Type B pancreatic cell (in vitro differentiated cells): ENCODE measurements around the gene SLC25A25. TPM values are rescaled to one million over a fixed set of nuclear protein-coding genes. Genes with fewer than 3 reads are reported as not detected.

ENCODE experiments used
- DNase-seq: peaks from one replicate; pipeline ENCODE4 v3.0.0; 2021; ENCODE audit warnings: mixed read lengths; ENCODE audit not compliant: unreplicated experiment; ENCODE audit errors: extremely low spot score
- H3K27ac Mint-ChIP-seq: 2 replicates; pipeline ENCODE4 v1.8.0; 2021; ENCODE audit warnings: mild to moderate bottlenecking, mixed read lengths
- H3K27me3 Mint-ChIP-seq: 2 replicates; pipeline ENCODE4 v1.8.0; 2021; ENCODE audit warnings: mixed read lengths
- H3K36me3 Mint-ChIP-seq: 2 replicates; pipeline ENCODE4 v1.8.0; 2021; ENCODE audit warnings: mixed read lengths
- H3K4me1 Mint-ChIP-seq: one replicate; pipeline ENCODE4 v1.8.0; 2021; ENCODE audit warnings: mixed read lengths; ENCODE audit not compliant: unreplicated experiment
- H3K4me3 Mint-ChIP-seq: 2 replicates; pipeline ENCODE4 v1.8.0; 2021; ENCODE audit warnings: mild to moderate bottlenecking, mixed read lengths
- H3K9me3 Mint-ChIP-seq: 2 replicates; pipeline ENCODE4 v1.8.0; 2021; ENCODE audit warnings: mixed read lengths
- total RNA-seq: library from RNA; stranded (reverse); gene quantifications from 2 replicates; pipeline ENCODE4 v1.2.1, GENCODE V29; 2021; ENCODE audit warnings: low replicate concordance
- TF ChIP-seq, protein P1 (sequence below): fragments of 200-600 bp; sonication (generic); conservative IDR thresholded peaks from 2 replicates; pipeline ENCODE4 v1.5.0; 2021; ENCODE audit warnings: antibody characterized with exemption, mild to moderate bottlenecking

SLC25A25 gene
- total RNA-seq, 1 donor from 2014 or later: 19.1 TPM

DNA sequence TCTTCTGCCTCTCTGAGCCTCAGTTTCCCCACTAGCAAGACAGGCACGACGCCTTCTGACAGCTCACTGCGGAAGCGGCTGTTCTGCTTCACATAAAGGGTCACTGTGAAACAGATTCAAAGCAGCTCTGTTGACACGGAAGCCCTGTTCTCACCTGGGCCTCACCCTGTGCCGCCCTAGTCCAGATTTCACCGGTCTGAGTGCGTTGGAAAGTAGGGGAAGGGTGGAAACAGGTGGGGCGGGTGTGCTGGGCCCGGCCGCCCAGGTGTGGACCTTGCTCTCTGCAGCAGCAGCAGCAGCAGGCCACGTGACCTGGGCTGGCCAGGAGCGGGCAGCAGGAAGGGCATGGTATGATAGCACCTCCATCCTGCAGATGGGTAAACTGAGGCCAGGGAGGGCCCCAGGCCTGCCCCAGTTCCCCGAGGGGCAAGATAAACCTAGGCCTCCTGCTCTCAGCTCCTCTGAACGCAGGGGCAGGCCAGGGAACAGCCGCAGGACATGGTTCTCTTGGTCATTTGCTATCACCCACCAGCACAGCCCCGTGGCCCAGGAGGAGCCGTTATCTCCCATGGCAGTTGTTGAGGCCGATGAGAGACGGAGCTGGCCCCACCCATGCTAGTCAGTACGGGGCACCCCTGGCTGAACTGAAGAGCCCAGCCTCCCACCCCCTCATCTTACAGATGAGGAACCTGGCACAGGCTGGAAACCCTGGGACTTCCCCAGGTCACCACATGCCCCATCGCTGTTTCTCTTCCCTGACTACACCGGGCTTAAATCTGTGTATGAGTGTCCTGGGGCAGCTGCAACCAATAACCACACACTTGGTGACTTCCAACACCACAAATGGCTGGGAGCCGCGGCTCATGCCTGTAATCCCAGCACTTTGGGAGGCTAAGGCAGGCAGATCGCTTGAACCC, 47.4 kb downstream of the SLC25A25 start:
- H3K27me3 Mint-ChIP-seq: no peaks in the 10 kb centered on the region
- H3K4me1 Mint-ChIP-seq: peaks cover 6% of the 10 kb centered on the region
- peaks cover 8% of the 10 kb centered on the region for H3K36me3 Mint-ChIP-seq
- no peaks in the 10 kb centered on the region for H3K9me3 Mint-ChIP-seq
- TF ChIP-seq, protein P1, sequence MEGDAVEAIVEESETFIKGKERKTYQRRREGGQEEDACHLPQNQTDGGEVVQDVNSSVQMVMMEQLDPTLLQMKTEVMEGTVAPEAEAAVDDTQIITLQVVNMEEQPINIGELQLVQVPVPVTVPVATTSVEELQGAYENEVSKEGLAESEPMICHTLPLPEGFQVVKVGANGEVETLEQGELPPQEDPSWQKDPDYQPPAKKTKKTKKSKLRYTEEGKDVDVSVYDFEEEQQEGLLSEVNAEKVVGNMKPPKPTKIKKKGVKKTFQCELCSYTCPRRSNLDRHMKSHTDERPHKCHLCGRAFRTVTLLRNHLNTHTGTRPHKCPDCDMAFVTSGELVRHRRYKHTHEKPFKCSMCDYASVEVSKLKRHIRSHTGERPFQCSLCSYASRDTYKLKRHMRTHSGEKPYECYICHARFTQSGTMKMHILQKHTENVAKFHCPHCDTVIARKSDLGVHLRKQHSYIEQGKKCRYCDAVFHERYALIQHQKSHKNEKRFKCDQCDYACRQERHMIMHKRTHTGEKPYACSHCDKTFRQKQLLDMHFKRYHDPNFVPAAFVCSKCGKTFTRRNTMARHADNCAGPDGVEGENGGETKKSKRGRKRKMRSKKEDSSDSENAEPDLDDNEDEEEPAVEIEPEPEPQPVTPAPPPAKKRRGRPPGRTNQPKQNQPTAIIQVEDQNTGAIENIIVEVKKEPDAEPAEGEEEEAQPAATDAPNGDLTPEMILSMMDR: no peak
- H3K4me3 Mint-ChIP-seq: no peak overlapping the region
- DNase-seq: no peak
- H3K27ac Mint-ChIP-seq: peak overlapping the region; percentile 92

DNA sequence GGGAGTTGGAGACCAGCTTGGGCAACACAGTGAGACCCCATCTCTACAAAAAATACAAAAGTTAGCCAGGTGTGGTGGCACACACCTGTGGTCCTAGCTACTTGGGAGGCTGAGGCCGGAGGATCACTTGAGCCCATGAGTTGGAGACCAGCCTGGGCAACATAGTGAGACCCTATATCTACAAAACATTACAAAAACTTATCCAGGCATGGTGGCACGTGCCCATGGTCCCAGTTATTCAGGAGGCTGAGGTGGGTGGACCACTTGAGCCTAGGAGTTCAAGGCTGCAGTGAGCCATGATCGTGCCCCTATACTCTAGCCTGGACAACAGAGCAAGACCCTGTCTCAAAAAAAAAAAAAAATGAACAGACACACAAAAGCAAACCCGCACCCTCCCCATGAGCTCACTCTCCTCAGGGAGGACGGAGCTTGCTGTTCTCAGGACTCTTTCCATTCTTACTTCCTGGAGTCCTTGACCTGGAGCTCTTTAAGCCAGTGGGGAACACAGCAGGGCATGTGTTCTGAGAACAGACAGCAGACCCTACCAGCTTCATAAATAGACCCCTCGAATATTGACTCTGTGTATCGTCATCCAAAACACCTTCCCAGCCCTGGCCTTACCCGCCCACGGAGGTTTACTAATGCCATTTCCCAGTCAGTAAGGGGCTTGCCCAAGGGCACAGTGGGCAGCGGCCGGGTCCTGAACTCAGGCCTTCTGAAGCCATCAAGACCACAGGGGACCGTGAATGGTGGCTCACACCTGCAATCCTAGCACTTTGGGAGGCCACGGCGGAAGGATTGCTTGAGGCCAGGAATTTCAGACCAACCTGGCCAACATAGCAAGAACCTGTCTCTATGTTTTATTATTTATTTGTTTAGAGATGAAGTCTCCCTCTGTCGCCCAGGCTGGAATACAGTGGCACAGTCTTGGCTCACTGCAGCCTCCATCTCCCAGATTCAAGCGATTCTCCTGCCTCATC, 48.4 kb downstream of the SLC25A25 start:
- no peak for DNase-seq
- peaks cover 6% of the 10 kb centered on the region for H3K4me1 Mint-ChIP-seq
- no peak overlapping the region for H3K27ac Mint-ChIP-seq
- TF ChIP-seq, protein P1: no peak
- H3K27me3 Mint-ChIP-seq: no peaks in the 10 kb centered on the region
- H3K36me3 Mint-ChIP-seq: peaks cover 8% of the 10 kb centered on the region
- H3K4me3 Mint-ChIP-seq: no peak overlapping the region
- H3K9me3 Mint-ChIP-seq: no peaks in the 10 kb centered on the region

DNA sequence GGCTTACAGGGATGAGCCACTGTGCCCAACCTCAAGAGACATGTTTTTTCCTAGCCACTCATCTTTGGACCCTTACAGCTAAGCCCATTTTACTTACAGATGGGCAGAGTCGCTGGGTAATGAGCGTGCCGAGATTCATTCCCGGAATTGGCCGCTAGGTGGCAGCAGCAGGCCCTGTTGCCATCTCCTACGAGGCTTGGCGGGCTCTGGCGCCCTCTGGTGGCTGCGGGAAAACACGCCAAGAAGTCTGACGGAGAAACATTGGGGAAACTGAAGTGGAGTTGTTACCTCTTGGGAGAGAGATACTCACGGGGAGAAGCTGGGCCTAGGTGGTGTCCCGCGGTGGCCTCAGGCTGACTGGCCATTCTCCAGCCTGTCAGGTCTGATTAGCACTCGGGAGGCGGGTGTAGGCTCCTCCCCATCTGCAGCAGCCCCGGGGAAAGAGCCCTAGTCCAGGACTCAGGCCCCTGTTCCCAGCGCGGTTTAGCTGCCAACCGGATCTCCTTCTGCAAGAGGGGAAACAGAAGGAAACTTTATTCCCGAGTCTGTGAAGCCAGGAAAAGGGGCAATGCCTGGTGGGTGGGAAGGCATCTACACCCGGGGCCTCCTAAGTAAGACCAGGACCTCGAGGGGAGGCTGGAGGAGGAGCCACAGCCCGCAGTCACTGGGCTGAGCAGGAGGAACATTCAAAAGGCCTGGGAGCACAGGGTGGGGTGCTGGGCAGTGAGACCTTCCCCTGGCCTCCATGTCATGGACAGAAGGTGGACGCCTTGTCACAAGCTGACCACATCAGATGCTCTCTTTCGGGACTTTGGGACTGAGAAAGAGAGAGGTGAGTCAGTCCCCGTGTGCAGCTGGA, 49.8 kb downstream of the SLC25A25 start:
- Mint-ChIP-seq H3K27me3 (no peaks in the 10 kb centered on the region), H3K36me3 (peaks cover 8% of the 10 kb centered on the region), H3K9me3 (no peaks in the 10 kb centered on the region), H3K27ac (peak overlapping the region; percentile 44), H3K4me1 (peaks cover 6% of the 10 kb centered on the region), H3K4me3 (peak overlapping the region; percentile 77)
- TF ChIP-seq, protein P1: peak; percentile 100
- DNase-seq: peak; percentile 97

DNA sequence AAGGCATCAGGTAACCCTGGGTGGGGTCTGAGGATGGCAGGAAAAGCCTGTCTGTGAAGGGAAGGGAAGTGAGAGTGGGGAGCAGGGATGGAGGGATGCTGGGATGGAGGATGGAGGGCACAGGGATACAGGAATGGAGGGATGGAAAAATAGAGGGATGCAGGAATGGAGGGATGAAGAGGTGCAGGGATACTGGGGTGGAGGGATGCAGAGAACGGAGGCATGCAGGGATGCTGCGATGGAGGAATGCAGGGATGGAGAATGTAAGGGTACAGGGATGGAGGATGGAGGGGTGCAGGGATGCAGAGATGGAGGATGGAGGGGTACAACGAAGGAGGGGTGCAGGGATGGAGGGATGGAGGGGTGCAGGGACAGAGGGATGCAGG, 50.4 kb downstream of the SLC25A25 start:
- no peak overlapping the region for H3K4me3 Mint-ChIP-seq
- peaks cover 6% of the 10 kb centered on the region for H3K4me1 Mint-ChIP-seq
- DNase-seq: no peak
- H3K9me3 Mint-ChIP-seq: no peaks in the 10 kb centered on the region
- no peaks in the 10 kb centered on the region for H3K27me3 Mint-ChIP-seq
- TF ChIP-seq, protein P1: no peak
- no peak overlapping the region for H3K27ac Mint-ChIP-seq
- H3K36me3 Mint-ChIP-seq: peaks cover 6% of the 10 kb centered on the region
